HL-60 (cell line): ENCODE data around the gene CPN2.

Experiments used
- DNase-seq, 2 experiments: peaks; one replicate each; pipeline ENCODE4 v3.0.0-alpha.2; 2010 to 2020; ENCODE audit warnings: low read depth in 1 of 2, low spot score in 1 of 2
- H3K27ac ChIP-seq: fragments of 250-450 bp; sonication (Bioruptor Pico); replicated peaks from 2 replicates; pipeline ENCODE4 v1.5.1; 2020; ENCODE audit warnings: mild to moderate bottlenecking, moderate library complexity
- H3K27me3 ChIP-seq: fragments of 250-450 bp; sonication (Bioruptor Pico); 2 replicates; pipeline ENCODE4 v1.5.1; 2021; ENCODE audit warnings: mild to moderate bottlenecking, moderate library complexity; ENCODE audit not compliant: insufficient read depth, poor library complexity, severe bottlenecking
- H3K4me3 ChIP-seq: replicated peaks from 2 replicates; pipeline ENCODE4 v1.5.1; 2011; ENCODE audit warnings: mild to moderate bottlenecking, control low read depth, low read length; ENCODE audit not compliant: insufficient read depth
- GABPA ChIP-seq: IDR thresholded peaks from 2 replicates; pipeline ENCODE4 v1.6.1; 2012; ENCODE audit warnings: low read depth
- POLR2AphosphoS5 ChIP-seq: IDR thresholded peaks from 2 replicates; pipeline ENCODE4 v1.6.1; 2012; ENCODE audit warnings: low read depth
- REST ChIP-seq: IDR thresholded peaks from 2 replicates; pipeline ENCODE4 v1.6.1; 2012; ENCODE audit warnings: low read depth; ENCODE audit not compliant: insufficient replicate concordance
- SPI1 ChIP-seq: IDR thresholded peaks from 2 replicates; pipeline ENCODE4 v1.6.1; 2012; ENCODE audit warnings: low read depth, mild to moderate bottlenecking, borderline replicate concordance
- TF ChIP-seq, protein P1 (sequence below): IDR thresholded peaks from one replicate; pipeline ENCODE4 v1.5.1; 2011; ENCODE audit warnings: low read length, control low read depth, inconsistent platforms; ENCODE audit not compliant: insufficient read depth

The CPN2 gene

DNA sequence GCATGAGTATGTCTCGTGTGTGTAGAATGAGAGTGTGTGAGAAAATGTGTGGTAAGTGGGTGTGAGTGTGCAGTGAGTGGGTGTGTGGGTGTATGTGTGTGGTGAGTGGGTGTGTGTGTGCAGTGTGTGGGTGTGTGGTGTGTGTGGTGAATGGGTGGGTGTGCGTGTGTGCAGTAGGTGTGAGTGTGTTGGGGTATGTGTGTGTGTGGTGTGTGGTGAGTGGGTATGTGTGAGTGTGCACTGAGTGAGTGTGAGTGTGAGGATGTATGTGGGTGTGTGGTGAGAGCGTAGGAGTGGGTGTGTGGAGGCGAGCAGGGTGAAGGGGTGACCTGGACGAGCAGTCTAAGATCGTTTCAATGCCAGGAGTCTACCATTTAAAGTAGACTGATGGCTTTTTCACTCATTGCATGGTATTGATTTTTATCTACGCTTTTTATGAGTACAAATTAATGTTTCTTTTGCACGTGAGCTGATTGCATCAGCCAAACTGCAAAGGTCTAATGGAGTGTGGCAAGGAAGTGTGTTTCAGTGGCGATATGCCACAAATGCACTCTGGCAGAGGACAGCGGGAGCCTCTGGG, 1.6 kb upstream of the CPN2 start:
- H3K27ac ChIP-seq, result no peak overlapping the region

DNA sequence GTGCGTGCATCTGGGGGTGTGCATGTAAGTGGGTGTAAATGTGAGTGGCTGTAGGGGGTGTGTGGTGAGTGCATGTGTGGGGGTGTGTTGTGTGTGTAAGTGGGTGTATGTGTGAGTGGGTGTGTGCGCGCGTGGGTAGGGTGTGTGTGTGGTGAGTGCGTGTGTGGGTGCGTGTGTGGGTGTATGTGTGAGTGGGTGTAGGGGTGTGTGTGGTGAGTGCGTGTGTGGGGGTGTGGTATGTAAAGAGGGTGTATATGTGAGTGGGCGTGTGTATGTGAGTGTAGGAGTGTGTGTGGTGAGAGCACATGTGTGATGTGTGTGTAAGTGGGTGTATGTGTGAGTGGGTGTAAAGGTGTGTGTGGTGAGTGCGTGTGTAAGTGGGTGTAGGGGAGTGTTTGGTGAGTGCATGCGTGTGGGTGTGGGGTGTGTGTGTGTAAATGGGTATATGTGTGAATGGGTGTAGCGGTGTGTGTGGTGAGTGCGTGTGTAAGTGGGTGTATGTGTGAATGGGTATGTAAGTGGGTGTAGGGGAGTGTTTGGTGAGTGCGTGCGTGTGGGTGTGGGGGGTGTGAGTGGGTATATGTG, 916 bp upstream of the CPN2 start:
- Histone ChIP-seq H3K27me3 (no peaks in the 10 kb centered on the region), H3K4me3 (no peak overlapping the region), H3K27ac (no peak overlapping the region)
- TF ChIP-seq SPI1, result no peak
- TF ChIP-seq GABPA, result no peak
- no peak for TF ChIP-seq POLR2AphosphoS5
- no peak for TF ChIP-seq REST
- TF ChIP-seq, protein P1, sequence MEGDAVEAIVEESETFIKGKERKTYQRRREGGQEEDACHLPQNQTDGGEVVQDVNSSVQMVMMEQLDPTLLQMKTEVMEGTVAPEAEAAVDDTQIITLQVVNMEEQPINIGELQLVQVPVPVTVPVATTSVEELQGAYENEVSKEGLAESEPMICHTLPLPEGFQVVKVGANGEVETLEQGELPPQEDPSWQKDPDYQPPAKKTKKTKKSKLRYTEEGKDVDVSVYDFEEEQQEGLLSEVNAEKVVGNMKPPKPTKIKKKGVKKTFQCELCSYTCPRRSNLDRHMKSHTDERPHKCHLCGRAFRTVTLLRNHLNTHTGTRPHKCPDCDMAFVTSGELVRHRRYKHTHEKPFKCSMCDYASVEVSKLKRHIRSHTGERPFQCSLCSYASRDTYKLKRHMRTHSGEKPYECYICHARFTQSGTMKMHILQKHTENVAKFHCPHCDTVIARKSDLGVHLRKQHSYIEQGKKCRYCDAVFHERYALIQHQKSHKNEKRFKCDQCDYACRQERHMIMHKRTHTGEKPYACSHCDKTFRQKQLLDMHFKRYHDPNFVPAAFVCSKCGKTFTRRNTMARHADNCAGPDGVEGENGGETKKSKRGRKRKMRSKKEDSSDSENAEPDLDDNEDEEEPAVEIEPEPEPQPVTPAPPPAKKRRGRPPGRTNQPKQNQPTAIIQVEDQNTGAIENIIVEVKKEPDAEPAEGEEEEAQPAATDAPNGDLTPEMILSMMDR, result no peak
- DNase-seq, result no peak

More for the DNA sequence above, 1.6 kb upstream of the CPN2 start:
- no peak overlapping the region for H3K4me3 ChIP-seq
- TF ChIP-seq REST (no peak), SPI1 (no peak), POLR2AphosphoS5 (no peak), GABPA (no peak)
- TF ChIP-seq, protein P1, result no peak
- no peaks in the 10 kb centered on the region for H3K27me3 ChIP-seq
- DNase-seq, result no peak

DNA sequence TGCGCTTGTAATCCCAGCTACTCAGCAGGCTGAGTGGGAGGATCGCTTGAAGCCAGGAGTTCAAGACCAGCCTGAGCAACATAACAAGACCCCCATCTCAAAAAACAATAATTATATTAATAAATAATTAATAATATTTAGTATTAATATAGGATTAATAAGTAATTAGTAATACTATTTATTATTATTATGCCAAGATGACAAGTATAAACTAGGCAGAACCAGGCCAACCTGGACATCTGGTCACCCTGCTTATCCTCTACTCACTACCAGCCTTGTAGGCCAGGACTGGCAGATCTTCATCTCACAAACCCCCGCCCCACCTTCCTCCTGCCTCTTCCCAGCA, 429 bp downstream of the CPN2 start:
- Histone ChIP-seq H3K27me3 (no peaks in the 10 kb centered on the region), H3K4me3 (no peak overlapping the region), H3K27ac (no peak overlapping the region)
- TF ChIP-seq REST (no peak), POLR2AphosphoS5 (no peak), GABPA (no peak), SPI1 (no peak)
- TF ChIP-seq, protein P1, result no peak
- DNase-seq, result no peak
